ENCODE measurements around the gene TMEM150A.
A peak's percentile ranks its signal among the peaks of the same experiment; 100 is the strongest.
"Not testable (repeated sequence)": the region's sequence is repeated elsewhere in the genome, so short reads cannot be mapped to it uniquely, and the experiment has no call there.

TMEM150A gene

DNA sequence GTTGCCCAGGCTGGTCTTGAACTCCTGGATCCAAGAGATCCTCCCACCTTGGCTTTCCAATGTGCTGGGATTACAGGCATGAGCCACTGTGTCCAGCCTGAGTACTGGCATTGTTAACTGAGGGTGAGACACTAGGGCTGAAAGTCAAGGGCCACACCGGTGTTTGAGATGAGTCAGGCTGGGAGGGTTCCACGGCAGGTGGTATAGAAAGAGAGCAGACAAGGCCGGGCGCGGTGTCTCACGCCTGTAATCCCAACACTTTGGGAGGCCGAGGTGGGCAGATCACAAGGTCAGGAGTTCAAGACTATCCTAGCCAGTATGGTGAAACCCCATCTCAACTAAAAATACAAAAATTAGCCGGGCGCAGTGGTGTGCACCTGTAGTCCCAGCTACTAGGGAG lies 10.2 kb downstream of the TMEM150A start:
- not testable (repeated sequence) for DNase-seq

DNA sequence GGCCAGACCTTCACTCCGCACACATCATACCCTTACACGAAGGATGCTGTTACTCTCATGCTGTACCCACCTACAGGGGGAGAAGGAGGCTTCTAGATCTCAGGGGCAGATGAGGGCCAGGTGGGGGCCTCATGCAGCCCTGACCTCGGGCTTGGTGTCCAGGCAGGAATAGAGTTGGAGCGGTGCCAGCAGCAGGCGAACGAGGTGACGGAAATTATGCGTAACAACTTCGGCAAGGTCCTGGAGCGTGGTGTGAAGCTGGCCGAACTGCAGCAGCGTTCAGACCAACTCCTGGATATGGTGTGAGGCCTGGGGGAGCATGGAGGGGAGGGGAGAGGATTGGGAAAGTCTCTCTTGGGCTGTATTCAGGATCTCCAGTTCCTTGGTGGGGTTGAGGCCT lies 10.9 kb downstream of the TMEM150A start:
- no peak for DNase-seq

DNA sequence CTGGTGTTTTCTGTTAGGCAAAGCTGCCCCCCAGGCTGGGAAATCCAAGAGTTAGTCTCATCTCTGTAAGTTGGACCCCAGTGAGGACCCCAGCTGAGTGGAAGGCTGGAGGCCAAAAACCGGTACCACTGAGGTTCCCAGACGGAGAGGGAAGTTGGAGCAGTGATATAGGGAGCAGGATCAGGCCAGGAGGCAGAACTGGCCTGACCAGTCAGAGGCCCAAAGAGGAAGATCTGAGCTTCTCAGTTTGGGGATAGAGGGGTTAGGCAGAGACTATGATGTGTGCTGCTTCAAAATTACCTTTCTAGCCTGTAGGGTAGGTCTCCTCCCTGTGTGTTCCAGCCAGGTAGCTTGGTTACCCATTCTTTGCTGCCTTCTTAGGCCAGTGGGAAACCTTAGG lies 11.5 kb downstream of the TMEM150A start:
- no peak for DNase-seq

DNA sequence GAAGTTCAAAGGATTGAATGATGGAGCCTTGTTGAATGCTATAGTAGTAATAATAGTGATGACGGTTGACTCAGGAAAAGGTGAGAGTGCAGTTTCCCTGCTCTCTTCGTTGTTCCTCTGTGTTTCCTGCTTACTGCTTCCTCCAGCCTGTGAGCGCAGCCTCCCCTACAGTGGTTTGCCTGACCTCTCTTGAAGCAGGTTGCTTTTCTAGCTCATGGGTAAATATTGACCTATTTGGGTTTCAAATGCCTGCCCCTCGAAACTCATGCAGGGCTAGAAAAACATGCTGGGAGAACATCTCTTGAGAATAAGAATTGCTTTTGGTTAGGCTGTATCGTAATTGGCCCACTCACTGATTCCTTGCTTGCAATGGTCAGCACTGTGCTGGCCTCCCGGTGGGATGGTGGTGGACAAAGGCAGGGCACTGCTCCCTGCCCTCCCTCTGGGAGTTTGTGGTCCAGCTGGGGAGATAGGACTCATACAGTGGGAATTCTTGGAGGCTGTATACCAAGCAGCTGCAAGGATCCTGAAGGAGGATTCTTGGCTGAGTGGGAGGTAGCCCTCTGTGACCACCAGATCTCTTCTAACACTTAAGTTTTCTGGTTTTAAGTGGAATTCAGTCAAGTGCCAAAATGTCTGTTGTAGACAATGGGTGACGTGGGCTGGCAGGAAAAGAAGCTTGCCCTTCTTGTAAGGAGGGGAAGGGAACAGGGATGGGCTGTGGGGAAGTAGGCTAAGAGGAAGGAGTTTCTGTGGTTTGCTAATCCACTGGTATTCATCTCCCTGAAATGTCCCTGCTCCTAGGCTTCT lies 12.3 kb downstream of the TMEM150A start:
- peak; percentile 28 for DNase-seq

DNA sequence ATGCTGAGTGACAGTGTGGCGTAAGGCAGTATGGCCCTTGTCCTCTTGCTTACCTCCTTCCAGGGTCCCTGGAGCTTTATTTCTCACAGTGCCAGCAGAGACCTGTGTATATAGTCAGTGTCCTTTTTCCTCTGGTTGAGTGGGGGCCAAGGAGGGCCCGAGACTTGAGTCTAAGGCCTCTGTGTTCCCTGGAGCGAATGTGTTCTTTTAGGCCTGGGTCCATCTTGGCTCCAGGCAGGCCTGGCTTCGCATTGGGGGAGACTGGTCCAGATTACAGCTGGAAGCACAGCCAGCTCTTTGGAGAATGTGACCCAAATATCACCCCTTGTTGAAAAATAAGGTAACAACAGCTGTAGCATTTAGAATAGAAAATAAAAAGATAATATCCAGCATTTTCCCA lies 13.3 kb downstream of the TMEM150A start:
- DNase-seq, result no peak

DNA sequence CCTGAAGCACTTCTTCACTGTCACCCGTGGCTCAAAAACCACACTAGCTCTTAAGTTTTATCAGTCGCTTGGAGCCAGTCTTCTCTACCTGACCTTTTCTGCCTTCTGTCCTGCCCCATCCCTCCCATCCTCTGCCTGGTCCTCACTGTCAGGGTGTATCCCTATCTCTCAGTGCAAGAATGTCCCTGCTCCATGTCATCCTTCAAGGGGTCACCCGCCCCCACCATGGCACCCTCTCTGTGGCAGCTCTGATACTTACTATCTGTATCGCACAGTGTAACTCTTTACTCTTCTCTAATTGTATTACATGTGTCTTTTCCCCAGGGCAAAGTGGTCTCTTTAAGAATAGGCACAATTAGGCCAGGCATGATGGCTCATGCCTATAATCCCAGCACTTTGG lies 13.9 kb downstream of the TMEM150A start:
- no peak for DNase-seq

DNA sequence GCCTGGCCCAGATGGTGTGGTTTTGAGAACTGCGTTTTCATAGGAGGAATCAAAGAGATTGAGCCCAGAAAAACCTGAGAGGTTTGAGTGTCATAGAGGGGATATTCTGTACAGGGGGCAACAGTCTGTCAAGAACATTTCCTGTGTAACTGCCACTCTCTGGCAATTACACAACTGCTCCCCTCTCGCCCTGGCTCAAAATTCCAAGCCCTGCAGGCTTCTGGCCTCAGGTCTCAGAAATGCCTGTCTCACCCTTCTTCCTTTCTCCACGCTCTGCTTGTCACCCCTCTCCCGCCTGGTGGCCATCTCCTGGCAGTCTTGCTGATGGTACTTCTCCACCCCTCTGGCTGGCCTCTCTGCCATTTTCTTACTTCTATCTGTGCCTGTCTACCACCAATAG lies 14.3 kb downstream of the TMEM150A start:
- DNase-seq, result no peak

DNA sequence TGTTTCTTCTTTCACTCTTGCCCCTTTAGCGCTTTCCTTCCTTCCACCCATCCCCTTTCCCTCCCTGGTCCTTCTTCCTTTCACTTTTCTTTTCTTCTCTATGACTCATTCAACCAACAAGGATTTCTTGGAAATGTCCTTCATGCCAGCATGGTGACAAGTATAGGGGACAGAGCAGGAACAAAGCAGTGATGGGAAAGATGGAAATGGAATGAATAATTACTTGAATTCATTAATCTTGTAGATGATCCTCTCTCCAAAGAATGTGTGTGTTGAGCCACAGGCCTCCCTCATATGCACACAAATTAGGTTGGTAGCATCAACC lies 16.8 kb downstream of the TMEM150A start:
- DNase-seq, result no peak

DNA sequence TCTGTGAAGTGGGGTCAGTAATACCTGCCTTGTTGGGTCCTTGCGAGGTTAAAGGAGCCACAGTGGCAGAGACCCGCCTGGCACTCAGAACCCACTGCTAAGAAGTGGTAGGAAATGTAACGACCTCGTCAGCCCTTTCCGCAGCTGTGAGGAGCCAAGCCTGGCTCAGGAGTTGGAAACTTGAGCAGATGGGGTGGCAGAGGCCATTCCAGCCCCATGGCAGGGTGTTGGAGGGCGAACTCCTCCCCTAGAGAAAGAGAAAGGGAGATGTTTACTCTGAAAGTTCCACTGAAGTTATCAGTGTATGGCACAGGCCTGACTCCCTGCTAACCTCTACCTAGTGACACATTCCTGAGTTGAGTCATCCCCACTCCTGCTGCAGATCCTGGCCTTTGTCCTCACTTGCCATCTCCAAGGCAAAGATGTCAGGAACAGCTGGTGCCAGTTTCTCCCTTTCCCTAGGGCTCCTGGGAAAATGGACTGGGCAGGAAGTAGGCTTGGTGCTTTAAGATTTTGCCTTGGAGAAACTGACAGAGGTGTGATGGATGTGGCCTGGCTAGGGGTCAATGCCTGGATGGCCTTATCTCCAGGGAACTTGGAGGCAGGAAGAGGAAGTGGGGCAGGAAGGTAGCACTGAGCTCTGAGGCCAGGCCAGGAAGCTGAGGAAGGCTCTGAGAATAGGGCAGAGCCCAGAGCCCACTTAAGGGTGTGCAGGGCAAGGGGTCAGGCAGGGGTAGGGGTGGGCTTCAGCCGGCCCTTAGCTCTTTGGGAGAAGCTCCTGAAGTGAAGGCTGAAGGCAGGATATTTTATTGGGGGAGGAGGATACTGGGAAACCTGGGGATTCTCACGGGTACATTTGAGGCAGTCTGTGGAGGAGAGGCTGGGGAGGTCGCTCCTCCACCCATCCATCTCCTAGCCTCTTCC lies 17.4 kb downstream of the TMEM150A start:
- peak; percentile 48 for DNase-seq

DNA sequence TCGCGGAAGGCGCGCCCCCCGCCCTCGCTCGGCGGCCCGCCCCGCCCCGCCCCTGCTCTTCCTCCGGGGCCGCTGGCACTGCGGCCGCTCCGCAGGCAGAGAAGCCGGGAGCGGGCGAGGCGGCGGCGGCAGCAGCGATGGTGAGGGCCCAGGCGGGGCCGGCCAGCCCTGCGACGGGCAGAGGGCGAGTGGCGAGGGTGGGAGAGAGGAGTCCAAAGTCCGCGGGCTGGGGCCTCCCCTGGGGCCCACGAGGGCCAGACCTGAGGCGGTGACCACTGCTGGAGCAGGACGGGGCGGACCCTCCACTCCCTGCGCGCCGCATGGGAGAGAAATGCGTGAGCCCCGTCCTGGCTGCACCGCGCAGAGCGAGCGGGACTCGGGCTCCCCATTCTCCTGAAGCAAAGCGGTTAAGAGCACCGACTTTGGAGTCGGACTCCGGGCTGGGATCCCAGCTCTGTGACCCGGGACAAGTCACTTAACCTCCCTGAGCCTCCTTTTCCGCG lies 18.1 kb downstream of the TMEM150A start, which contains the start of gene VAMP5:
TSS of gene VAMP5 (plus strand) at position 78 of the 503 bp plus-strand sequence. CDS start at position 138, 60 bp downstream.
- no peak for DNase-seq

DNA sequence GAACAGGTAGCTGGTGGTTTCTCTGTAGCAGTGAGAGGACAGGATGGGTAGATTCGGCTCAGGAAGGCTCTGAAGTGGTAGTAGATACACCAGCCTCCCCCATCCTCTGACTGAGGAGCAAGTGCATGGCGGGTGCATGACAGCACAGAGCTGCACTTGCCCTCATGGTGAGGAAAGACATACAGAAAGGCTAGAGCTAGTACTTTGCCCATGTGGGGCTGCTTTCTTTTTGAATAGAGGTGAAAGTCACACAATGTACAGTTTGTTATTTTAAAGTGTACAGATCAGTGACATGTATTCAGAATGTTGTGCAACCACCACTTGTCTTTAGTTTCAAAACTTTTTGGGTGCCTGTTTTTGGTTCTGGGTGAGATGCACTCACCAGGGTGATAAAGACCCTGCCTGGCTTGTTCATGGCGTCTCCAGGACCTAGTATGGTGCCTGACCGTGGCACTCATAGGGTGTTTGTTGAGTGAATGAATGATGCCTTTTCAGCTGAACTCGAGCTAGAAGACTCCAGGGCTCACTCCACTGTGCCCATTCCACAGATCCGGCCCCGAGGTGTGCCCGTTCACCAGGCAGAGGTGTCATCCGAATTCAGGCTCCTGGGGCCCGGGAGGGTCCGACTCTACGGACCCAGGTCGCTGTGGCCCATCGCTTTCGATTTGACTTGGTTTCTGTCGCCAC lies 18.7 kb downstream of the TMEM150A start:
- DNase-seq, result no peak

DNA sequence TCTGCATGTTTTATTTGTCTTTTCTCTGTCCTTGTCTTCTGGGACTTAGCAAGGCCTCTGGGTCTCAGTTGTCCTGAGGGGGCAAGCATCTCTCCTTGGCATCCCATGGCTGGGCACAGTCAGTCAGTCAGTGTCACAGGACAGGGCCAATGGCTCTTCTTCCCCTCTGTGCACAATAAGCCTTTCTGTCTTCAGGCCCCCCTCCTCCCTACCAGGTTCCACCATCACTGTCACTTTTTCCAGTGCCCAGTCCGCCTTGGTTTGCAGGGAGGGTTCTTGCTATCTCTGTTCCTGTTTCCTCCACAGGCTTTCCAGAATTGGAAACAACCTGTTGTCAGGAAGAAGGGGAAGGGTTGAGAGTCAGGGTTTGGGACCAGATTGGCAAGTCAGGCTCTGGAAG lies 20.0 kb downstream of the TMEM150A start:
- DNase-seq, result no peak

DNA sequence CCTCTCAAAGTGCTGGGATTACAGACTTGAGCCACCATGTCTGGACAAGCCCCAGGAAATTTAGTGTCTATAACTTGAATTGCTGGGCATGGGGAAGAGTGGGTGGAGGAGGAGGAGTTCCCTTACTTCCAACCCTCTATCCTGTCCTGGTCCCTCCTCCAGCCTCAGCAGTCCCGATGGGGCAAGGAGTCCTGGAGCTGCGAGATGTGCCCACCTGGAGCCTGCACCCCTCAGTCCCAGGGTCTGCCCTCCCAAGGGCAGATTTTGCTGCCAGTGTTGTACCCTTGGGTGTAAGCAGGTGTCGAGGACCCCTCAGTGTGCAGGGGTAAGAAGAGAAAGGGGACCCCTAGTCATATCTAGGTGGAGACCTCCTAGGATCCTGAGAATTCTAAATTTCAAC lies 22.3 kb downstream of the TMEM150A start:
- DNase-seq, result no peak

DNA sequence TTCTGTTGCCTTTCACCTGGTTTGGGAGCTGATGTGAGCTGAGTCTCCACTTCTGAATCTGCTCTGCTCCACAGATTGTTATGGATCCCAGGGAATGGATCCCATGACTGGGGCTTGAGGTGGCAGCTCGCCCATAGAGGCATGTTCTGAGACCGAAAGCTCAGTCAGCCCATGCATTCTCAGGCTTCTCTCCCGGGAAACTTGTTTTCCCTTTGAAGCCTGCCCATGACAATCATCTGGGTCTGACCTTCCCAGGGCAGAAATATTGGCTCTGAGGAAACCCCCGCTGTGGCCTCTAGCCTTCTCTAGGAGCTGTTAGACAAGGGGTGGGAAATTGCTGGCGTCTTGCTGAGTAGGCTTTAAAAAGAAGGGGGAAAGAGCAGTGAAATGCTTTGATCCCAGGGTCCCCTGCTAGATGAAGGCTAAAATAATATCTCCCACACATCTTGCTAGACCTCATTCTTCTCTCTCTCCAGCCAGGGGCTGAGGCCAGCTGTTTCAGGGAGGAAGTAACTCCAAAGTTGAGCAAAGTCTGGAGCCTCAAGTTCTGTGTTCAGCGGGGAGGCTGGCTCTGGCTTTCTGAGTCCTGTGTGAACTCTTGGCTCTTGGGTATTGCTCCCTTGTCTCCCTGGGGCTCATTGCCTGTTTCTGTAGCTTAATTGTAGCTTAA lies 23.1 kb downstream of the TMEM150A start:
- DNase-seq, result no peak

DNA sequence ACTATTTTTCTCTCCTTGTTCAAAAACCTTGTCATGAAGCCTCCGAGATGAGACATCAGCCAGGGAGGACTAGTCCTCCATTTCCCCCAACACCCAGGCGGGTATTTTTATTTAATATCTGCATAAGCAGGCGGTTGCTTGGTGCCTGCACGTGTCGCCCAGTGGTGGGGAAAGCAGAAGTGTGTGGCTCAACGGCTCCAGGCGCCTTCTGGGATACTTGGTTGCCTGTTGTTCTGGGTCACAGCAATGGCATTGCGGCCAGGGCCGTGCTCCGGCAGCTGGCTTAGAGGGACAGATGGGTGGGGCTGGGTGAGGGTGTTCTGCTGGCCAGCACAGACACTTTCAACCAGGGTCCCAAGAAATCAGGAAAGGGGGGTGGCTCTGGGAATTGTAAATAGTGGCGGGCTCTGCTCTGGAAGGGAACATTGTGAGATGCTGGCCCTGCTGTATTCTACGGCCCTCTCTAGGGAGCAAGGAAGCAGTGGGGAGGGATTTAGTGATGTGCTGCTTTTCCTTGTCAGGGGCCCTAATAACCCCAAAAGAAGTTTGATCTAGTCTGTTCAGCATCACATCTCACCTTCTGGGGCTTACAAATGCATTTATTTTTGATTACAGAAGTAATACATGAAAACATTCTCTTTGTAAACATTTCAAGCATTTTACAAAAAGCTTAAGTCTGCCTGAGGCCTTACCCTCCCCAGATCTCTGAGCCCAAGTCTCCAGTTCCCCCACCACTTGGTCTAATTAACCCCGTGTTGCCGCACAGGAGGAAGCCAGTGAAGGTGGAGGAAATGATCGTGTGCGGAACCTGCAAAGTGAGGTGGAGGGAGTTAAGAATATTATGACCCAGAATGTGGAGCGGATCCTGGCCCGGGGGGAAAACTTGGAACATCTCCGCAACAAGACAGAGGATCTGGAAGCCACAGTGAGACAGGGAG lies 24.0 kb downstream of the TMEM150A start:
- DNase-seq, result no peak

DNA sequence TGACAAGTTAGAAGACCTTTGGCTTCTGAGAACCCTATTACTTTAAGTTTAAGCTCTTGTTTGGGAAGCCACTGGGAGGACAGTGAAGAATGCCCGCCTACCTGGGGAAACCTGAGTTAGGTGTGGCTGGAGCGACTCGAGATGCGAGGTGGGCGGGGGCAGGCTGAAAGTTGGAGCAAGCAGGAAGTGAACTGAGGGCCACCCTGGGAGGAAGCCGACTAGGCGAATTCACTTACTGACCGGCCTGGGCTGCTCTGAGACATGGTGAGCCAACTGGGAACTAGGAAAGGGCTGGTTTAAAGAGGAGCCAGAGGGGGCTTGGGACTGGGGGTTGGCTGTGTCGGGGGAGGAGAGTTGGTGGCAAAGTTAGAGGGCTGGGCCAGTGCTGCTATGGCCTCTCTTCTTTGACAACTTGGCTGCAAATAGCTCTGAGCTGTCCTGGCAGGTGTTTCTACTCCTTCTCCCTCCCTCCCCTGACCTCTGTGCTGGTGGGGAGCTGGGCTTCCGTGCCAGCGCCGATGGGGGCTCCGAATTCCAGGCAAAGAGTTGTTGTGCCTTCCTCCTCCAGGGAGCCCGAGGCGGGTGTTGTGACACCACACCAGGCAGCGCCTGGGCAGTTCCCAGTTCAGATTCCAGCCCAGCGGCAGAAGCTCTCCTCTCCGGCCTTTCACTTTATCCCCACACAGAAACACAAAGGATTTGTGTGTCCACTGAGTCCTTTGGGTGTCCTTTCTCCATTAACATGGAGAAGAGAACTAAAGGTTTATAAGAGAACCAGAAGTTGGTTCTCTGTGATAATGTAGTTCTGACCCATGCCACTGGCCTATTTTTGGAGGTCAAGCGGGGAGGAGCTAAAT lies 24.9 kb downstream of the TMEM150A start, which contains the start of gene VAMP8:
TSS of gene VAMP8 (plus strand) at position 201 of the 857 bp plus-strand sequence. CDS start at position 262, 61 bp downstream.
- peak; percentile 58 for DNase-seq

DNA sequence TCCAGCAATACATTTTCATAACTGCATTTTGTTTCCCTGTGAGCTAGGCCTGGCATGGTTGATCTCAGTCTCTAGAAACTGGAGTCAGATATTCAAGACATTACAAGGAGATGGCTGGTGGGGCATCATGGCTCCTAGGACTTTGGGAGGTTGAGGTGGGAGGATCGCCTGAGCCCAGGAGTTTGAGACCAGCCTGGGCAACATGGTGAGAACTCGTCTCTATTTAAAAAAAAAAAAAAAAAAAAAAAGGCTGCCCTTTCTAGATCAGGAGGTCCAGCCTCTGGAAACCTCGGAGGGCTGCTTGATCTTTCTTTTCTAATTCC lies 25.5 kb downstream of the TMEM150A start:
- no peak for DNase-seq

DNA sequence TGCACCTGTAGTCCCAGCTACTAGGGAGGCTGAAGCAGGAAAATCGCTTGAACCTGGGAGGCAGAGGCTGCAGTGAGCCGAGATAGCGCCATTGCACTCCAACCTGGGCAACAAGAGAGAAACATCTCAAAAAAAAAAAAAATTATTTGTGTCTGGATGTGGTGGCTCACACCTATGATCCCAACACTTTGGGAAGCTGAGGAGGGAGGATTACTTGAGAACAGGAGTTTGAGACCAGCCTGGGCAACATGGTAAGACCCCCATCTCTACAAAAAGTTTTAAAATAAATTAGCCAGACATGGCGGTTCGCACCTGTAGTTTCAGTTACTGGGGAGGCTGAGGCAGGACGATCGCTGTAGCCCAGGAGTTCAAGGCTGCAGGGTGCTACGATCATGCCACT lies 26.8 kb downstream of the TMEM150A start:
- no peak for DNase-seq

DNA sequence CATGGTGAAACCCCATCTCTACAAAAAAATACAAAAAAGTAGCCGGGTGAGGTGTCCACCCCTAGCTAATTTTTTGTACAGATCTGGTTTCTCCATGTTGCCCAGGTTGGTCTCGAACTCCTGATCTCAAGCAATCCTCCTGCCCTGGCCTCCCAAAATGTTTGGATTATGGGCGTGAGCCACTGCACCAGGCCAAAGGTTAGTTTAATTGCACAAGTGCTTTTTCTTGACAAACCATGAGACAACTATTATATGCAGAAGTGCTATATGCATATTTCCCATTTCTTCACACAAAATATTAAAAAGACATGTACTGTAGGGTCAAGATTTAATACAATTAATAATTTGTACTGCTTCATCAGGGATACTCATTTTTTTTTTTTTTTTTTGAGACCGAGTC lies 36.2 kb downstream of the TMEM150A start:
- DNase-seq, result no peak

DNA sequence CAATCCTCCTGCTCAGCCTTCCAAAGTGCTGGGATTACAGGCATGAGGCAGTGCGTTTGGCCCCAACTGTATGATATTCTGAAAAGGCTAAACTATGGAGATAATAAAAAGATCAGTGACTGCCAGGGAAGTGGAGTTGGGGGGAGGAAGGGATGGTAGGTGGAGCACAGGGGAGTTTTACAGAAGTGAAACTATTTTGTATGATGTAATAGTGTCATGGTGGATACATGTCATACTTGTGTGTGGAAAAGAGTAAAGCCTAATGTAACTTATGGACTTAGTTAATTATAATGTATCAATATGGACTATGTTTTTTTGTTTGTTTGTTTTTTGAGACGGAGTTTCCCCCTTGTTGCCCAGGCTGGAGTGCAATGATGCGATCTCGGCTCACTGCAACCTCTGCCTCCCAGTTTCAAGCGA lies 38.3 kb downstream of the TMEM150A start:
- no peak for DNase-seq

All from NCI-H69 (cell line).